ENCODE measurements around the gene TMOD4.

TMOD4 gene

DNA sequence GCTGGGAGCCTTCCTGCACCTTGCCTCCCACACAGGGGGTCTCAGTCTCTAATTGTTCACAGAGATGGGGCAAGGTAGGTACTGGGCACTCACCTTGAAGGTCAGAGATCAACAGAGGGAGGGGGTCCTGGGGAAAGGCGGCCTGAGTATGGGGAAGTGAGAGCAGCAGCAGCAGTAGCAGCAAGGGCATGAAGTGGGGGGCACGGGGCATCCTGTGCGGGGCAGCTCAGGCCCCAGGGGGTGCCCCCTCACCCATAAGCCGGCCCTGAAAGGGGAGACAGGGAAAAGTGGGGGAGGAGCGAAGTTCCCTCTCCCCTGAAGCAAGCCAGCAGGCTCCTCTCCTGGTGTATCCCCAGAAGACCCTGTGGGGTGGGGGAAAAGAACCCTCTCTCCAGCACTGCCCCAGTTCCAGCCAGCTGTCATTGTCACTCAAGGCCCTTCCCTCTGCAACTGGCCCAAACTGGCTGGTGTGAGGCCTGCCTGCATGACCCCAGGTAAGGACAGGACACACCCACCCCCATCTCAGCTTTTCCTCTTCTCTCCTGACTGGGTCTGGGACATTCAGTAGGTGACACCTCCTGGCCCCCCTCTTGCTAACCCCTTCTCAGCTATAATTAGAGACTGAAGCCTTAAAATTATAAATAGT, 33.2 kb downstream of the TMOD4 start:
- DNase-seq: no peak

DNA sequence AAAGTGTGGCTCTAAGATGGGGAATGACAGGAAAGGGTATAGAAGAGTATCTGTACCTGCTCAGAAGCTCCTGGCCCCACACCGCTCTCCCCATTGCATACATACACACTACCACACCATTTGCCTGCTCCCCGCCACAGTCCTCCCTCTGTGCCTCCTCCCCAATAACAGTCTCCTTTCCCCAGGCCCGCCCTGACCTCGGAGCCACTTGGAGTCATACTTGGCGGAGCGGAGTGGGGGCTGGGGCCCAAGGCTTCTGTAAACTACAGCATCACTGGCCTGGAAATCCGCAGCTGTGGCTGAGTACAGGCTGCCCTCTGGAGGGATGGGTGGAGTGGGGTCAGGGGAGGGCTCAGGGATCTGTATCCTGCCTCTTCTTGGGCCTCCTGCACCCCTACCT, 38.0 kb downstream of the TMOD4 start:
- no peak for DNase-seq

DNA sequence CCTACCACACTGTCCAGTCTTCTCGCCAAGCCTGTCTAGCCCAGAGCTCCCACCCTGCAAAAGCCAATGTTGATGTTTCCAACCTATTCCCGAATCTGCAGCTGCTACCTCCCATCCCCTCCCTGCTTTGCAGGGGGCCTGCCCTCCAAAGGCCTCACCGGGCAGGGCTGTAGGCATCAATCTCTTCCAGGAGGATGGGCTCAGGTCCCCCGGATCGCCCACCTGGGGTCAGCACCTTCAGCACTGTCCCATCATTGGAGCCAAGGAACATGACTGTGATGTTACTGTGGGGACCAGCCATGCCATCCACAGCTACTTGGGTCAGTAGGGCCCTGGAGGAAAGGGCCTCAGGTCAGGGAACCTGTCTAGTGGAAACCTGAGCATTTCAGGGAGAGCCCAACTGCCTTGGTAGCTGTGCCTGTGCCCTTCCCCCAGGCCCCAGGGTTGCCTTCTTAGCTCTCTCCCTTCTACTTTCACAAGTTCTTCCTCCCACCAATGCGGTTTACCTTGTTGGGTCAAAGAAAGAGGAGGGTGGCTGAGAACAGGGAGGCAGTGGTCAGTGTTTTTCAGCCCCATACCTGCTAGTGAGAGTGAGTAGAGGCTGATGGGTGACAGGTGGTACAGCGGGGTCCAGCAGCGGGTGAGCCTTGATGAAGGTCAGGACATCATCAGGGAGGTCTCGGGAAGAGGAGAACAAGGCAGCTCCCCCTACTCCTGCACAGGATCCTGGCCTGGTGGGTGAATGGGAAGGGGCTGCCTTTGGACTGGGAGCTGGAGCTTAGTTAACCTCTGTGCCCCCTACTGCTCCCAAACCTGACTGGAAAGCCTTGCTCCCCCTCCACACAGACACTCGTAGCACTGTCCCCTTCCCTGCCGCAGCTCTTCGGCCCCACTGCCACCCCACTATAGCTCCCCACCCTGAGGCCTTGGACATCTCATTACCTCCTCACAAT, 40.1 kb downstream of the TMOD4 start:
- no peak for DNase-seq

DNA sequence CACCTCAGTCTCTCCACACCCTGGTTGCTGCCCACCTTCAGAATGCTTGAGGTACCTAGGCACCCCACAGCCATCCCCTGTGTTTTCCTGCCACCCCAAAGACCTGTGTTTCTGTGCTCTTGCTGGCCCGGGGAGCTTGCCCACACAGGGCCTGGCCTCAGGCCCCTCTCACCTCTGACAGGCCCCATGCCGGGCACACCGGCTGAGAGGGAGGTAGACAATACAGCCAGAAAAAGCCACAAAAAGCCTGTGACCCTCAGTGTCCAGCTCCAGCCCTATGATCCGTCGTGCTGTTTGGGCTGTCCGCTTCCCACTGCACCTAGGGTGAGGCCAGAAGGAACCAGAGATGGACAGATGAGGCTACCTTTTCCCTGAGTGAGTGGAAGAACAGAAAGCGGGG, 40.8 kb downstream of the TMOD4 start:
- no peak for DNase-seq

DNA sequence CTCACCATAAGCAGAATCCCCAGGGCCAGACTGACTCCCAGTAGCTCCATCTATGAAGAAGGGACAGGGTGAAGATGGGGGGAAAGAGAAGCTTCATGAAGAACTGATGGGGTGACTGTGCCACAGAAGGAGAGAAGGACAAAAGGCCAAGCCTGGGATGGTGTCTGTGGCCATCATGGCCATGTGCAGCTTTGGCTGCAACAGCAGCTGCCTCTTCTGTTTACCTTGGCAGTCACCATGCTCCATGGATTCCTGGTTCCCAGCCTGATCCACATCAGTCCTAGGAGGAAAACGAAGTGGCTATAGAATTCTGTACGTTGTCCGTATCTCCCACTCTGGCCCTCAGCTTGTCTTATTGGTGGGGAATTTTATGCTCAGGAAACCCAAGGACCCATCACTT, 41.4 kb downstream of the TMOD4 start:
- no peak for DNase-seq

DNA sequence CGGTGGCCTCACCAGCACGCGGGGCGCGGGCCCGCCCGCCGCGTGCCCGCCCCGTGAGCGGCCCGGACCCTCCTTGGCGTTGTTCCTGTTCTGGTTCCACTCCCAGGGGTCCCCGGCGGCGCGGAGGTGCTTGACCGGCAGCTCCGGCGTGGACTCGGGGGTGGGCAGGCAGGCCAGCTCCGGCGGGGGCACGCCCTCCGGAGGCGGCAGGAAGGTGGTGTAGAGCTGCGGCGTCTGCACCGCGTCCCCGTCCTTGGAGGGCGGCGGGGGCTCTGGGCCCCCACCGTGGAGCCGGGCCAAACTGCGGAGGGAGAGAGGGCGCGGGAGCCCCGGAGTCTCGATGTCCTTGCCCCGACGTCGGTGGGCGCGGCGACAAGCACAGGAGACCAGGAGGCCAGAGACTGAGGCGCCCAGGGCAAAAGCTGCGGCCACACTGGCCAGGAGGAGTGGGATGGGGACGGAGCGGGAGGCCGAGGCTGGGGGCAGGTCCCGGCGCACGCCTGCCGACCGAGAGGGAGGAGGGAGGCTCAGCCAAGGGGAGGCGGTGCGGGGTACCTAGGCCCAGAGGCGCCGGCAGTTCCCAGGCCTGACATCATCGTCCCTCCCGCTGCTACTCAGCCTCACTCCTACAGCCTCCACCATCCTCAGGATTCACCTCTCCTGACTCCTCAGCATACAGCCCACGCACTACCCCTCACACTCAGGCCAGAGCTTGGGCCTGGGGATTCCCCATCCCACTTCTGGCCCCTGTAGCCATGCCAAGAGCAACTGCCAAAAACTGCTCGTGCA, 42.6 kb downstream of the TMOD4 start:
- DNase-seq: no peak

DNA sequence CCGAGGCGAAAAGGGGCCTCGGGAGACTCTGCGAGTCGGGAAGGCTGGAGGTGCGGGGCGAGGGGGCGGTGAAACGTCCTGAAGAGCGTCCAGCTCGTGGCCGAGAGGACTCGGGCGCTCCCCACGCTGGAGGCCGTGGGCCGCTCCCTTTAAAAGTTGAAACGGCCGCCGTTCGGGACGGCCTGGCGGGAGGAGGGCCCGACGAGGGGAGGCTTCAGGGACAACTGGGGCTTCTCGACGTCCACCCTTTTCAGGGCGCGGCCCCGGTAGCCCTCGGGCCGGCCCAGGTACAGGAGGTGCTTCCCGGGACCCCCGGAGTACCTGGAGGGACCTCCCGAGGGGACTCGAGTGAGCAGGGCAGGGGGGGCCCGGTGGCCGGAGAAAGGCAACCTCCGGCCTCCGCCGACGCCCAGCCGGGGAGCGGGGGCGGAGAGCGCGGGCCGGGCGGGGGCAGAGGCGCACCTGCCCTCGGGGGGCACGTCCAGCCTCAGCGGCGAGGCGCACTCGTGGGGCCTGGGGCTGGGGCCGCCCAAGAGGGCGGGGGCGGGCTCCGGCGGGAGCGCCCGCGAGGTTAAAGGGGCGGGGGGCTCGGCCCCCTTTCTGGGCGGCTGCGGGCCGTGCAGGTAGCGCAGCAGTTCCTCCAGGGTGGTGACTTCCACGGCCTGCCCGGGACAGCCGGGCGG, 43.3 kb downstream of the TMOD4 start:
- DNase-seq: no peak

DNA sequence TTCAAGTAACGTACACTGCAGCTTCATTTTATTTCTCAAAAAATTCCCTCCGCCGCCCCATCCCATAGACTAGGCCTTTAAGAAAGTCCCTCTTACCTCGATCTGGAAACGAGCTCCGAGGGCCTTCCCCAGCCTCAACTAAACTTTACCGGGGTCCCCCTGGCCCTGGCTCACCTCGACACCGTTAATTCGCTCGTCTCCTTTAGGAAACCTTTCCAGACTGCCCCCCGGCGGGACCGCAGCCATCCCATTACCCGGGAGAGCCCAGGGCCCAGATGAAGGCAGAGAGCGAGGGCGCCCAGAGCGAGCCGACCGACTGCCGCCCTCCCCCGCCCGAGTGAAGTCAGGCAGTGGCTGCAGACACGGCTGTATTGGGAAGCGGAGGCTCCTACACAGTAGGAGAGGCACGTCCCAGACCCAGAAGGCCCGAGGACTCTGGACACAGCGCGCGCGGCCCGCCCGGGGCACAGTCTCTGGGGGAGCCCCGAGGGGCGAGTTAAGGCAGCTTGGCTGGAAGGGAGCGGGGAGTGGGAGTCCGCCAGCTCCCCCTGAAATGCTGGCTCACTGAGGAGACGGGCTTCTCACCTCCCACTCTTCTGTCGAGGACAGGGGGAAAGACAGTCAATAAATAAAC, 44.0 kb downstream of the TMOD4 start:
- no peak for DNase-seq

DNA sequence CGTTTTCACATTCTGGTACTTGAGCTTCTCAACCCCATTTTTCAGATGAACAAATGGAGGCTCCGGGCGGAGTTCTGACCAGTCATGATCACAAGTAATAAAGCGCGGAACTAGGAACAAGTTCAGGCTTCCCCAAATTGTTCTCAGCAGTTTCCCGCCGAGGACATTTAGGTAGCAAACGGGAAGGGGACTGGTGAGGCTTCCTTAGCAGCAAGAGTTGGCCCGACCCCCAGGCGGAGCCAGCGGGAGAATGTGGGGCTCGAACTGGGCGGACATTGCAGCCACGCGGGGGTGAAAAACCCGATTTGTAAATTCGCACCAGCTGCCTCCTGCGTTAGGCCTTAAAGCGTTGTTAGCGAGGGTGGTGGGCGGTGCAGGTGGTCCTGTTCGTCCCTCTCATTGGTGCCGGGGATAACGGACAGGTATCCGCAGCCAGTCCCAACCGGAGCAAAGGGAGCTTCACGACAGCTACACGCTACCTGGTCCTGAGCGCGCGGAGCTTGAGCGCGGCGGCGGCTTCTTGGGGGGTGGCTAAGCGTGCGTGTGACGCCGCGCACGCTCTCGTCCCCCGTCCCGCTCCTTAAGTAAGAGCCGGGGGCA, 44.7 kb downstream of the TMOD4 start:
- peak; percentile 74 for DNase-seq

DNA sequence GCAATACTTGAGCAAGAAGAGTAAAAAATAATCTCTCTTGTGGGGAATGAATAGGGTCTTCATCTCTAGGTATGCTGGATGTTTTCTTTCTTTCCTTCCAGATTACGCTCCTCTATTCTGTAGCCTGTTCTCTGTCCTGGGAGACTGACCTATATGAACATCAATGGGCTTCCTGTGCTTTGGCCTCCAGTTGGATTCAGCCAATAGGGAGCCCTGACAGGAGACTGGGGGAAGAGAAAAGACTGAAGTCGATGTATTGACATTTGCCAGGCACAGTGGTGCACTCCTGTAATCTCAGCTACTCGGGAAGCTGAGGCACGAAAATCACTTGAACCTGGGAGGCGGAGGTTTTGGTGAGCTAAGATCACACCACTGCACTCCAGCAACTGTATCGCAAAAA, 47.0 kb downstream of the TMOD4 start:
- DNase-seq: no peak

DNA sequence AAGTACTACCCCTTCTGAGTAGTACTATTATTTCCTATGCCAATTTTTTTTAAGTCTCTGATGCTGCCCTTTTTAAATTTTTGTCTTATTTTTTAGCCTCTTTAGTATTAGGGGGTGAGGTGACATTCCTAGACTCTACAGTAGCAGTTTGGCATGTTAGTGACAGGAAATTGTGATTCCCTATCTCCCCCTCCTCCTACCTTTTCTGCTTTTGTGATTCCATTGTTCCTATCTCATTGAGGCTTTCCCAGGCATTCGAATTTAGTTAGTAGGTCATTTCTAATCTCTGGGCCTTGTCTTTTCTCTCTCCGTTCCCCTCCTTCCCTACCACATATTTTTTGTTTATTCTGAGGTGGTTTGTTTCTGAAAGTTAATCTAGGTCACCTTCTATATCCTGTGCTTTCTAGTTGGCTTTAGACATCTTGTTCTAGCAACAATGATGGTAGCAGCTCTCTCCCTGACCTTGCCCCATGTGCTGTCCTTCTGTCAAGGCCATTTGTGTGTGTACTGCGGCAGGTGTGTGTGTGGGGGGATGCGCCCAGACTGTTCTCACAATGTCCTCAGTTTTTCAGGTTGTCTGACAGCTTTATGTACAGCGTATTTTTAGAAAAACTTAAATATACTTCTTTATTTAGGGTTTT, 50.9 kb downstream of the TMOD4 start:
- DNase-seq: no peak
